Testis (tissue), 2 donors: ENCODE results near the gene JAGN1.

Experiments
- POLR2A ChIP-seq: fragments of 450-650 bp; IDR thresholded peaks from one replicate; pipeline ENCODE4 v1.6.1; 2017; ENCODE audit warnings: antibody characterized with exemption, mild to moderate bottlenecking, moderate library complexity
- TF ChIP-seq, protein P1 (sequence below), 3 experiments: fragments of 450-650 bp in 2 of 3; fragments of 200-600 bp in 1 of 3; sonication (generic) in 1 of 3; IDR thresholded peaks; one replicate each; pipeline ENCODE4 v1.5.1; 2016 to 2019; ENCODE audit warnings: antibody characterized with exemption in 3 of 3, mild to moderate bottlenecking in 2 of 3, moderate library complexity in 1 of 3

DNA sequence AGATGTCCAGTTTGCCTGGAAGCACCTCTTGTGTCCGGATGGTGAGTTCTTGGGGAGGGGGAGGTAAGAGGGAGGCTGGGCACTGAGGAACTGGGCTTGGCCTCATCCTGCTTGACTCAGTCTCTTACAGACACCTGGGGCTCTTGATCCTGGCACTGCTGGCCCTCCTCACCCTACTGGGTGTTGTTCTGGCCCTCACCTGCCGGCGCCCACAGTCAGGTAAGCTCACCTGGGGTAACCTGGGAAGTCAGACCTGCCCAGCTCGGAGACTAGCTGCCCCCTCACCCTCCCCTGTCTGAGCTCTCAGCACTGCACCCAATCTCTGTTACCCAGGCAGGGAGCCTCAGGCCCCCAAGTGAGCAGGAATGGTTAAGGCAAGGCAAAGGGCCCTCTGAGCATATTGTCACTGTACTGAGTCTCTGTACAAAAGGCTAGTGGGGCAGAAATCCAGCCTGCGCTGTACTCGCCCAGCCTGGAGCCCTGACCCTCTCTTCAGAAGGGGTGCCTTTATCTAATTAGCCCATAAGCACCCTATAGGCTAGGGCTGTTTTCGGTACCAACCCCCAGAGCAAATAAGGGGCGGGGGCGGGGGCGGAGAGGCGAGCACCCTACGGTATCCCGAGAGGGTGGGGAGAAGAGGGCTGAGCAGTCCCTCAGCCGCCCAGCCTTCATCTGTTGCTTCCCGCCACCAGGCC lies 24.3 kb downstream of the JAGN1 start:
- TF ChIP-seq, protein P1, sequence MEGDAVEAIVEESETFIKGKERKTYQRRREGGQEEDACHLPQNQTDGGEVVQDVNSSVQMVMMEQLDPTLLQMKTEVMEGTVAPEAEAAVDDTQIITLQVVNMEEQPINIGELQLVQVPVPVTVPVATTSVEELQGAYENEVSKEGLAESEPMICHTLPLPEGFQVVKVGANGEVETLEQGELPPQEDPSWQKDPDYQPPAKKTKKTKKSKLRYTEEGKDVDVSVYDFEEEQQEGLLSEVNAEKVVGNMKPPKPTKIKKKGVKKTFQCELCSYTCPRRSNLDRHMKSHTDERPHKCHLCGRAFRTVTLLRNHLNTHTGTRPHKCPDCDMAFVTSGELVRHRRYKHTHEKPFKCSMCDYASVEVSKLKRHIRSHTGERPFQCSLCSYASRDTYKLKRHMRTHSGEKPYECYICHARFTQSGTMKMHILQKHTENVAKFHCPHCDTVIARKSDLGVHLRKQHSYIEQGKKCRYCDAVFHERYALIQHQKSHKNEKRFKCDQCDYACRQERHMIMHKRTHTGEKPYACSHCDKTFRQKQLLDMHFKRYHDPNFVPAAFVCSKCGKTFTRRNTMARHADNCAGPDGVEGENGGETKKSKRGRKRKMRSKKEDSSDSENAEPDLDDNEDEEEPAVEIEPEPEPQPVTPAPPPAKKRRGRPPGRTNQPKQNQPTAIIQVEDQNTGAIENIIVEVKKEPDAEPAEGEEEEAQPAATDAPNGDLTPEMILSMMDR (IDR thresholded peaks at IDR 0.05) = no peak
- TF ChIP-seq POLR2A = no peak
